LHCN-M2 (cell line): ENCODE results near the gene CIZ1. TPM values are rescaled to one million over a fixed set of nuclear protein-coding genes. Genes with fewer than 3 reads are reported as not detected.
"Not testable (repeated sequence)": the region's sequence is repeated elsewhere in the genome, so short reads cannot be mapped to it uniquely, and the experiment has no call there.

Source experiments
- DNase-seq: peaks from one replicate; pipeline ENCODE4 v3.0.0-alpha.2; 2012; ENCODE audit warnings: low read depth
- total RNA-seq: library from RNA; depleted of rRNA; stranded (reverse); fragments of >200 nt; gene quantifications from 2 replicates; pipeline ENCODE4 v1.2.3, GENCODE V29; 2014

The CIZ1 gene
- total RNA-seq, 1 experiment from 2014 or later, result 57.0 TPM

DNA sequence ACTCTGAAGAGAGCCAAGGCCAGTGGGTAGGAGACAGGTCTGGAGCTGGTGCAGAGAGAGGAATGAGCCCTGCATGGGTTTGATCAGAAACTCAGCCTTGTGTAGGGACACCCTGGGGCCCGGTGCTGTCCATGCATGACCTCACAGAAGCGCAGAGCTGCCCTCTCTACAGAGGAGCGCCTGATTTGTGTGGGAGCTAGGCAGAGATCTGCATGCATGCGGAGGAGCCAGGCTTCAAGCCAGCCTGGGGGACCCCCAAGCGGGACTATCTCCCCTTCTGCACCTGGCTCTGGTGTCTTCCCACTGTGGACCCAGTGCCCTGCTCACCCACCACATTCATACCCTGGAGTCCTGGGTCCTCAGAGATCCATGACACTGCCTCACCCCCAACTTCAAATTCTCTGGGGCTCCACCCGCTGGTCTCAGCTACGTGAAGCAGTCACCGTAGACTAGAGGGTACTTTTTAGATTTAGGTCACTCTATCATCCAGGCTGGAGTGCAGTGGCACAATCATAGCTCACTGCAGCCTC, 44.7 kb downstream of the CIZ1 start:
- DNase-seq, result no peak

DNA sequence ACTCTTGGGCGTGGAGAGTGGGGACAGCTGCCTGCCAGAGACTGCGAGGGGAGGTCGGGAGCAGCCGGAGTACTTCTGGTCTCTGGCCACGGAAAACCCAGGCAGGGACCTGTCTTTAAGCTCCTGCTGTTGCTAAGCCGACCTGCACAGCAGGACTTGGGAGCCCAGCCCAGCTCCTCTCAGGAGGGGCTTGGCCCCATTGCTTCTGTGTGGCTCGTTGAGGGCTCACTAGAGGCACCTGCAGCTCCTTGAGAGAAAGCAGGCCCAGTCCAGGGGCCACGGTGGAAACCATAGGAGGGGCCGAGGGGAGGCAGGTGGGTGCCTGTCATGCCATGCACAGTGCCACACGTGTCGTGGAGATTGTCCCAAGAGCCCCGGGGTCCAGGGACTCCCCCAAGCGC, 45.4 kb downstream of the CIZ1 start:
- no peak for DNase-seq

DNA sequence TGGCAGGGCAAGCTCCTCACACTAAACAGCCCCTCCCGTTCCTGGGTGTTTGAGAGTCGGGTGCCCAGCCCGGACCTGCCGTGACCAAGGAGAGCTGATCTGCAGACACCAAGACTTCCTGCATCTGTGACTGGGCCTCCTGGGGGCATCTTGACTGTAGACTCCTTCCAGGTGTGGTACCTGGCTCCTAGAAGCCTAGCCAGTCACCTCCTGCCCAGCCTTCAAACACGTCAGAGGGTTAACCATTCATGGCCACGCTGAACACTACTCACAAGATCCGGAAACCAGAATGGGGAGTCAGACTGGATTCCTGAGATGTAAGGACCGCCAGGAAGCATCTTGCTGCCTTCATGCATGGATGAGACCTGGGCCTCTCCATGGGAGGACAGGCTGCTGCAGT, 45.8 kb downstream of the CIZ1 start:
- no peak for DNase-seq

DNA sequence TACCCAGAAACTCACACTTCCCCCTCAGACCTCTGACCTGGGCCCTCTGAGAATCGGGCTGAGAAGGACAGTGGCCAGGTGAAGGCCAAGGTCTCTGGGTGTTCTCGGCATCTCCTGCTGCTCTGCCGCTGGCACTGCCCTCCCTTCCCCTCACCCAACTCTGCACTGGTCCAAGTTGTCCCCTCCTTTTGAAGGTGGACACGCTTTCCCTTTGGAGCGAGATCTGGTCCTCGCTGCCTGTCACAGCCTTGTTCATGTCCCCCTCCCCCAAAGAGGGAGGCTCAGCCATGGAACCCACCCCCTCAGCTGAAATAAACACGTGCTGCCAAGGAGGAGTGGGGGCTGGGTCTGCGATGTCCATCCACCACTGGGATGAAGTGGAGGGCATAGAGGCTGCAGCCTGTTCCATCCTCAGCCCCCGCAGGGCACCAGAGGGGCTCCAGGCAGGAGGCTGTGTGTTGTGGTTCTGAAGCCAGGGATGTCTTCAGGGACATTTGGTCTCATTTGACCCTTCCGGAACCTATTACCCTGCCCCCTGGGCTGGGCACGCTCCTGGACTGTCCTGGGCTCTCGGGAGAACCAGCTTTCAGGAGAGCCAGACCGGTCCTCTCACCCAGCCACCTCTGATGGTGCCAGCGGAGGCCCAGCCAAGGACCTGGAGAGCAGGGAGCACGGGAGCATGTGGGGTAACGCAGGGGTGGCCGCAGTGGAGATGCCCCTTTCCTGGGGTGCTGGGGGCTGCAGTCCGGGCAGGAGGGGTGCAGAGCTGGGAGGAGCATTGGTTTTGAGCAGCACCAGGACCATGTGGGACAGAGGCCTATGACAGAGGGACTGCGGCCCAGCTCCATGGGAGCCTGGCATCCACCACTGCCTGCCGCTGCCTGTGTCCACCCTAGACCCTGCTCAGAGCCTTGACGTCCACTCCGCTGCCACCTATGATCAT, 46.9 kb downstream of the CIZ1 start:
- DNase-seq, result no peak

DNA sequence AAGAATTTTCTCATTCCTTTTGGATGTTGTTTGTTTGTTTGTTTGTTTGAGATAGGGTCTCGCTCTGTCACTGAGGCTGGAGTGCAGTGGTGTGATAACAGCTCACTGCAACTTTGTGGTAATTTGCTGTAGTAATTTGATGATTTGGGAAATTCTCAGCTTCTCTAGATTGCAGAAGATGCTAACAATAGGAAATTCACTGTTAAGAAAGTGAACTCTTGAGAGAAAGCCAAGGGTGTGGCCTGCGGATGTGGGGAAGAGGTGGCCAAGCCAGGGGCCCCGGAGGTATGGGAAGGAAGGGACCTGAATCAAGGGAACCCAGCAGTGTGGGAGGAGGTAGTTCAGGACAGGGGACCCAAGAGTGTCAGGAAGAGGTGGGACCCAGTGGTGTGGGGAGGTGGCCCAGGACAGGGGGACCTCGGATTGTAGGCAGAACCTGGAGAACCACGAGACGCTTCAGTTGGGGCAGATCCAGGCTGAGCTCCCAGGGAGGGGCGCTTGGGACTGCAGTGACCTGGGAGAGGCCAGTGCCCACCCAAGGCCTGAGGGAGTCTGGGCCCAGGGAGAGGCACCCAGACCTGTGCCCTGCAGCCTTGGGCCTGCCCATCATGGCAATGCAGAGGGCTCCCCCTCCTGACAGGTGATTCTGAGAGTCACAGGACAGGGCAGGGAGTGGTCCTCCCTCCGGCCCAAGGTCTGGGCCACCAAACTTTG, 47.7 kb downstream of the CIZ1 start:
- DNase-seq, result no peak

DNA sequence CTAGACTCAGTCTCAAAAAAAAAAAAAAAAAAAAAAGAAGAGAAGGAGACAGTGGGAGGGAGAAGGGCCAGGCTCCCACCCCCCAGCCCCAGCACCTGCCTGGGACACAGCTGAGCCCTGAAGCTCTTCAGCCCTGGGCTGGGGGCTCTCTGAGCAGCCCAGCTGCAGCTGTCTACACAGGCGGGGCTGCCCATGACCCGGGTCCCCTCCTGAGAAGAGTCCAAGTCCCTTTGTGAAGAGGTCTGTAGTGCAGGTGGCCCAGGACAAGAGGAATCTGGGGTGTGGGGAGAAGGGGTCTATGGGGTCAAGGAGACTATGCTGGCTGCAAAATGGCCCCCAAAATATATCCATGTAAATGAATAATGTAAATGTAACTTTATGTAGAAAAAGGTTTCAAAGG, 48.8 kb downstream of the CIZ1 start:
- no peak for DNase-seq

DNA sequence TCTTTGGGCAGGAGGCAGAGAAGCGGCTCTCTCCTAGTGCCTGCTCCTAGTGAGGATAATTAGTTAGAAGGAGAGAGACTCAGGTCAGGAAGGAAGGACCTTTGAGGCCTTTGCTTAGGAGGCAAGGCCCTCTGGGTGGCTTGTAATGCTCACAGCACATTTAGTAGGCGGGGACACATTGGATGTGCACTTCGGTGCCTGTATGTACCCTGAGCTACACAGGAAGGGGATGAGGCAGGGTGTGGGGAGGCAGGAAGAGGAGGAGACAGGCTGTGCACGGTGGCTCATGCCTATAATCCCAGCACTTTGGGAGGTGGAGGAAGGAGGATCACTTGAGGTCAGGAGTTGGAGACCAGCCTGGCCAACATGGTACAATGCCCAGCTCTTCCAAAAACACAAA, 49.3 kb downstream of the CIZ1 start:
- DNase-seq, result no peak

DNA sequence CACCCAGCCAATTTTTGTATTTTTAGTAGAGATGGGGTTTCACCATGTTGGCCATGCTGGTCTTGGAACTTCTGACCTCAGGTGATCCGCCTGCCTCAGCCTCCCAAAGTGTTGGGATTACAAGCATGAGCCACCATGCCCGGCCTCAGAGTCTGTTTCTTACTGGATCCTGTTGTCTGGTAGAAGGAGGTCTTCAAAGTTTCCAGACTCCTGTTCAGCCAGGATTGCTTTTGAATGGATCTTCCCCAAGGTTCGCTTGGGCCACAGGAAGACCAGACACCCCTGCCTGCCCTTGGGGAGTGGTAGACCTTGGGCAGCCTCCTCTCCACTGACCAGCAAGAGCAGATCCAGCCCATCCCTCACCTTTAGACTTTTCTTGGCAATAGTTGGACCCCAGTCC, 49.8 kb downstream of the CIZ1 start:
- no peak for DNase-seq

DNA sequence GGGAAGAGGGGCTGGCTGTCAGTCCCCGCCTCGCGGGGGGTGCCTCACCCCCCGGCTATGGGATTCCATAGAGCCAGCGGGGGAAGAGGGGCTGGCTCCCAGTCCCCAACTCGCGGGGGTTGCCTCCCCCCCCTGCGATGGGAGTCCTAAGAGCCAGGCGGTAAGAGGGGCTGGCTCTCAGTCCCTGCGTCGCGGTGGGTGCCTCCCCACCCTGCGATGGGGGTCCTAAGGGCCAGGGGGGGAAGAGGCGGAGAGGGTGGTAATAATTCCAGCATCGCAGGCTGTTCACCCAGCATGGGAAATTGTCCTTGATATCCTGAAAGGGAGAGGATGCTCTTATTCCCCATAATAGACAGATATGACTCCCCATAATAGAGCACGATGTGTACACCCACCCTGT, 51.8 kb downstream of the CIZ1 start:
- DNase-seq, result no peak

DNA sequence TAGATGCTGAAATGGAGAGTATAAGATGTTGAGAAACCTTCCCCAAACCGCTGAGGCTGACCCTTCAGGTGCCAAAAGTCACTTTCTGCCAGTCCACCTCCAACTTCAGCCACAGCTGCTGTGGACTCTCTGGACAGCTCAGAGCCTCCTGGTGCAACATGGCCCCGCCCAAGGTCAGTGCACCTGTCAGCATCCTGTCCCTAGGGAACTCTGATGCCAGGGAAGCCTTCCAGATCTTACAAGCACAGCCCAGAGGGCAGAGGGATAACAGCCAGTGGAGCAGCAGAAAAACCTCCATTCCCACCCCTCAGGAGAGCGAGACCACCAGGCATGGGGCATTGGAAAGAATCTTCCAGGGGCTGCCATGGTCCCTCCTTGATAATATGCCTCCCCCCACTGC, 53.4 kb downstream of the CIZ1 start:
- DNase-seq, result peak; percentile 62

DNA sequence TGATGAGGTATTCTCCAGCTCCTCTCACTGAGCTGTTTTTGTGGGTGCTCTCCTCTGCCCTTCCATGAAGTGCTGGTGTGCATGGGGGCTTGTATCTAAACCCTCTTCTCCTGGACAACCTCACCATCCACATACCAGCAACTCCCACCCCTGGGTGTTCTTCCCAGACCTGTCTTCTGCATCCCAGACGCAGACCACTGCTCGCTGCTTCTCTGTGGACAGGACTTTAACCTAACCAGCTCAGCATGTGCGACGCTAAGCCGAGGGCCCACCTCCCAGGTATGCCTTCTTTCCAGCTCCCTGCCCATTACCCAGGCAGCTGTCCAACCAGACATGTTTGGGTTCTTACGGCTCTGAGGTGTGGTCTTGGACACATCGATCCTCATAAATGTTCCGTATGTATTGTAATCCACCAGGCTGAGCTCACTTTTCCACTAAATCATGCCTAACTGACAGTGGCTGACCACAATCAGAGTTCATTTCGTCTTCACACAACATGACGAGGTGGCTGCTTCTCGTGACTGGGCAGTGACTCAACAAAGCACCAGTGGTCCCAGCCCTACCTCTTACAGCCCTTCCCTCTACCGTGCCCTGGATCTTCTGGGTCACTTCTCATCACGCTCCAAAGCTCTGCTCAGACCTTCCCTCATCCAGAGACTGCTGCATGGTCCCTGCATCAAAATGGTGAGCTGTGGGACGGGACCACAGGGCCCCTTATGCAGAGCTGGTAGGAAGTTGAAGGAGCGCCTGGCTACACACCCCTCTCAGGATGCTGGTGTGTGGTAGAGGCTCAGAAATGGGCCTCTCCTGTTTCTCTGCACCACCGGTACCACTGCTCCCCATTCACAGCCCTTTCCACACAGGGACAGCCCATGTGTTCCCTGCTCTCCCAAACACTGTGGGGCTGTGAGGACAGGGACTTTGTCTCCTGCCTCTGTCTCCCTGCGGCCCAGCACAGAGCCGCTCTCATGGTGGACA, 54.3 kb downstream of the CIZ1 start:
- peak; percentile 71 for DNase-seq

DNA sequence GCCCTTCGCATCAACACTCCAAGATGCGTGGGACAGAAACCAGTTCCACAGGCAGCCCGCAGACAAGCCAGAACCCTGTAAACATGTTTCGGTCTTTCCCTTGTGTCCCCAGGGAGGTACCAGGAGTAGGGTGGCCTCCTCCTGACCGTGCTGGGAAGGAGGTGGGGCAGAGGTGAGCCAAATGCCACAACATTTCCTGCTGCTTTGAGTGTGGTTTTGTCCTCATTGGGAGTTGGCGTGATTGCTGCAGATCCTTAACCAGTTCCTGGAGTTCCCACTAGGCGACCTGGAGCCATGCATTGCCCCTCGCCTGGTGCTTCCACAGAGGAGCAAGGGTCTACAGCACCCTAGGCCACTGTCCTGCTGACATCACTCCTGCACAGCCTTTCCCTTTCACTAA, 55.8 kb downstream of the CIZ1 start:
- not testable (repeated sequence) for DNase-seq

DNA sequence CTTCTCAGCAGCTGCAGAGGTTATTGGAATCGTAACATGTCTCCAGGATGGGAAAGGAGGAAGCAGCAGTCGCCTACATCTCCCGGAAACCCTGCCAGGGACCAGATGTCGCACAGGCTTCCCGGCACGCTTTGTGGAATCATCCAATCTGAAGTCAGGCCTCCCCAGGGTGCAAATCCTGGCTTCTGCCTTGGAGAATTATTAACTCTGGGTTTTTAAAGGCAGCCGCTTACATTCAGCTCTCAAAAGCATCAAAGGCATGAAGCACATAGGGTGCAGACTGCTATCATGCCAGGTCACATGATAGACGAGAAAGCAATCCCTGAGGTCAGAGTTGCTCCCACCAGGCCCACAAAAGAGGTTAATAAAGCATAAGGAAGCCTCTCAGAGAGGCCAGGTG, 59.2 kb downstream of the CIZ1 start:
- not testable (repeated sequence) for DNase-seq

DNA sequence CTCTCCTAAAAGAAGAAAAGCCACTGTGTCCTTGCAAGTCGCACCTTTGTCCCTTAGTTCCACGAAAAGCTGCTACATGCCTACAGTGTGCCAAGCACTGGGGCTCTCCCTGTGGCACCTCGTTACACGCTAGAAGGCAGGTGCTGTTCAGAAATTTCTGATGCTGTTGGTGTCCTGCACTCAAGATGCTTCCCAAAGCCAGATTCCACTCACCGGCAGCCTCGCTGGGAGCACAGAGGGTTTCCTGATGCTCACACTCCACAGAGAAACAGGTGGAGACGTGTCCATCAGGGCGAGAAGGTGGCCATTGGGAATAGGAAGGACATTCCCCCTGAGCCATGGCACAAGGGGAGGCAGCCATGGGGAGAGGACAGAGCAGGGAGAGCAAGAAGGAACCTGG, 60.0 kb downstream of the CIZ1 start:
- not testable (repeated sequence) for DNase-seq

DNA sequence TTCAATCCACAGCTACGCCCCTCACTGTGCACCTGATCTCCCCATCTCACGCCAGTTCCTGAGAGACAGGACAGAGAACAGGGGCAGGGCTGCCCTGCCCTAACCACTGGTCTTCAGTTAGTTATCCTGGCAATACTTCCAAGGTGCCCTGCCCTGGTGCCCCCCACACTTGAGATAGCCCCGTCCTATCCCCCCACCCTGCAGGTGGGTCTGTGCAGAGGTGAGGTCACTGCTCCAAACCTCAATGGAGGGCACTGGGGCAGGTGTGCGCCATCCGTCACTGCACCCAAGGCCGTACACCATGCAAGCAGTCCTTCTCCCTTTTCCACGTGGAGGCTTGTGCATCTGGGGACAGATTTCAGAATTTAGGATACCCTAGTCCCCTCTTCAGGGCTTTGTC, 60.7 kb downstream of the CIZ1 start:
- not testable (repeated sequence) for DNase-seq

DNA sequence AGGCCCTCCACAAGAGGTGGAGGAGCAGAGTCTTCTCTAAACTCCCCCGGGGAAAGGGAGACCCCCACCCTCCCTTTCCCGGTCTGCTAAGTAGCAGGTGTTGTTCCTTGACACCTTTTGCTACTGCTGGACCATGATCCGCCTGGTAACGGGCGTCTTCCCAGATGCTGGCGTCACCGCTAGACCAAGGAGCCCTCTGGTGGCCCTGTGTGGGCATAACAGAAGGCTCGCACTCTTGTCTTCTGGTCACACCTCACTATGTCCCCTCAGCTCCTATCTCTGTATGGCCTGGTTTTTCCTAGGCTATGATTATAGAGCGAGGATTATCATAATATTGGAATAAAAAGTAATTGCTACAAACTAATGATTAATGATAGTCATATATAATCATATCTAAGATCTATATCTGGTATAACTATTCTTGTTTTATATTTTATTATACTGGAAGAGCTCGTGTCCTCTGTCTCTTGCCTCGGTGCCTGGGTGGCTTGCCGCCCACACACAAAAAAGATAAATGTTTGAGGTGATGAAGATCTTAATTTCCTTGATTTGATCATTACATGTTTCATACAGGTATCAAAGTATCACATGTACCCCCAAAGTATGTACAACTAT, 61.3 kb downstream of the CIZ1 start:
- not testable (repeated sequence) for DNase-seq

DNA sequence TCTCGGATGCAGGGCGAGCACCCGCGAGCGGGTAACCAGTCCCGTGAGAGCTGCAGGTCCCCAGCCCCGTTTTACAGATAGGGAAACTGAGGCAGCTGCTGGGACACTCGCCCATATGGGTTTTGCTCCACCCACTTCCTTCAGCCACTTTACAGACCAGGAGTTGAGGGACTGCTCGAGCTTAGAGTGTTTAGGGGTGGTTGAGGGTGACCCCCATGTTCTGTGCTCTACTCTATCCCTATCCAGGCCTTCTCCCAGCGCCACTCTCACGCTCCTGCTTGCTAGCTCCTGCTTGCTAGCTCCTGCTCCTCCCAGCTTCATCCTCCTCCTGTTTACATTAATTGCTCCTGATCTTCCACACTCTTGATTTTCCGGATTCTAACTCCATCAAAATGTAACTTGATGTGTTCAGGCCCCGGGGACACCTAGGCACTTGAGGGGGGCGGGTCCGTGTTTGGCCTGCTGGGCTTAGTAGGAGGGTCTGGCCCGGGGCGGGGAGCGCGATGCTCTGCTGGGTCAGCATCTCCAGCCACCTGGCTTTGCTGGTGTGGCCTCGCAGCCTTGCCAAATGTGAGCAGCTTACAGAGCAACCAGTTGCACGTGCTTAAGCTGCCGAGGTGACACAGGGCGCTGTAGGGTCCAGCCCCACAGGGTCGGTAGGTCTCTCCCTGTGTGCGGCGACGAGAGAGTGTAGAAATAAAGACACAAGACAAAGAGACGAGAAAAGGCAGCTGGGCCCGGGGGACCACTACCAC, 62.4 kb downstream of the CIZ1 start:
- DNase-seq, result no peak

DNA sequence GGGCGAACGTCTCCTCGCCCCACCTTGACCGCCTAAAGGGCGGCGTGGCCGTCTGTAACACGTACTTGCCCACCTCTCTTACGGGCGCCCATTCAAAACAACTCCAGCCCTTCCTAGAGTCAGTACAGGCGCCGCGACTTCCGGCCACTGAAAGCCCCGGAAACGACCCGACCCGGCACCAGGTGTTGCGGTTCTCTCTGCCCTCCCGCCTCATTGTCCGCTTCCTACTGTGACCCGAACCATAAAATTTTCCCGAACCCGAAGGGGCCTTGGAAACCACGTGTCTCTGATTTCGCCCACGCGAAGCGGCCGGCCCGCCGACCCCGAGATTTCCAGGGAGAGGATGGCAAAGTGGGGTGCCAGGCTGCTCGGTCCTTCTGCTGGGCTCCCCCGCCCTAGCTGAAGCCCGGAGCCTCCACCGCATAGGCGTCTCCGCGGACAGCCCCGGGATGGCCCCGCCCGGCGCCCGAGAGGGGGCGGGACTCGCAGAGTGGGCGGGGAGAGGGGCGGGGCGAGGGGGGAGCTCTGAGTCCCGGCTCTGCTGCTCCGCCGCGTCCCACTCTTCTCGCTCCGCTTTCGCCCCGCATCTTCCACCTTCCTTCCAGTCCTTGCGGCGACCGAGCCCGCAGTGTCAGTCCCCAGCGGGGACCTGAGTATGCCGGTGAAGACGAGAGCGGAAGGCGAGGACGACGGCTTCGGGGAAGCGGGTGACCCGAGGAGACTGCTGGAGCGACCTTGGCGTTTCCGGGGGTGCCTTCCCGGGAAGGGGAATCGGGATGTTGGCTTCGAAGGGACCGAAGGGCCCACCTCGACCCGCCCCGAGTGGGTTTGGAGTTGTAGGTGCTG, 63.2 kb downstream of the CIZ1 start:
- DNase-seq, result peak; percentile 88

DNA sequence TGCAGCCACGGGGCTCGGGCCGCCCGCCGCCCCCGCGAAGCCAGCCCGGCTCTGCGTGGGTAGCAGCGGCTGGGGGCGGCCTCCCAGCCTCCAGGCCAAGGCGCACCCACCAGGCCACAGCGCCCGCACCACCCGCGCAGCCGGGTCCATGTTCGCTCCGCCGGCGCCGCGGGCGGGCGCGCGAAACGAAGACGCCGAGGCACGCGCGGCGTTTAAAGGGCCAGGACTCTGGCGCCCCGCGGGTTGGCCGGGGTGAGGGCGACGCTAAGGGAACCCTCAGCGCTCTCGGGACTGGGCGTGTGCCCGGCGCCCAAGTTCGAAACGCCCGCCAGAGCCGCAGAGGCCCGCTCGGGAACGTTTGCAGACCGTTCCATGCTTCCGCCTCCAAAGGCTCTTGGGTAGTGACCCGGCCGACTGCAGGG, 63.8 kb downstream of the CIZ1 start, which contains the start of gene PTGES2:
TSS of gene PTGES2 (minus strand) at position 162 of the 422 bp plus-strand sequence. CDS start at position 150, 12 bp downstream.
- peak; percentile 82 for DNase-seq
